HEK293 (cell line): Measurements from ENCODE around the gene SFSWAP.

ENCODE experiments used
- CTCF ChIA-PET: fragments of 350-600 bp; formaldehyde crosslinking; extraction: SDS; loops from one replicate; lab custom pipeline; 2021; ENCODE audit warnings: antibody characterized with exemption; lab: Yijun Ruan, JAX
- POLR2A ChIA-PET: fragments of 300-600 bp; formaldehyde crosslinking; extraction: SDS; loops from one replicate; lab custom pipeline; 2020; ENCODE audit warnings: antibody characterized with exemption, inconsistent platforms; lab: Yijun Ruan, JAX
- H3K27ac ChIP-seq: fragments of 200-500 bp; sonication (Bioruptor generic); 2 replicates; pipeline ENCODE4 v1.5.1; 2014; ENCODE audit warnings: low read depth, low read length, control low read depth, inconsistent platforms; ENCODE audit errors: extremely low read depth
- H3K36me3 ChIP-seq, 2 experiments: fragments of 200-500 bp in 1 of 2; sonication (Bioruptor generic) in 1 of 2; 1 replicate in 1 of 2; 2 replicates in 1 of 2; pipeline ENCODE4 v1.5.1; 2014 to 2017; ENCODE audit warnings: inconsistent platforms in 2 of 2, low read length in 2 of 2; ENCODE audit not compliant: control insufficient read depth in 2 of 2, insufficient read depth in 1 of 2
- H3K4me1 ChIP-seq: fragments of 200-500 bp; sonication (Bioruptor generic); 2 replicates; pipeline ENCODE4 v1.5.1; 2014; ENCODE audit warnings: mild to moderate bottlenecking, low read length, inconsistent platforms; ENCODE audit not compliant: control insufficient read depth, insufficient read depth
- H3K4me3 ChIP-seq: 2 replicates; pipeline ENCODE4 v1.5.1; 2011; ENCODE audit warnings: low read depth, mild to moderate bottlenecking, control low read depth, low read length, moderate library complexity
- H3K9me3 ChIP-seq: fragments of 200-500 bp; sonication (Bioruptor generic); 2 replicates; pipeline ENCODE4 v1.5.1; 2014; ENCODE audit warnings: low read depth, low read length, inconsistent platforms; ENCODE audit not compliant: control insufficient read depth, insufficient read depth
- EGR2 ChIP-seq: fragments of 450-650 bp; formaldehyde crosslinking; IDR thresholded peaks from 2 replicates; pipeline ENCODE4 v1.5.1; 2016; ENCODE audit warnings: low read depth, missing biosample characterization, missing genetic modification characterization
- TCF7L2 ChIP-seq: IDR thresholded peaks from 2 replicates; pipeline ENCODE4 v1.6.1; 2011; ENCODE audit warnings: low read depth, mild to moderate bottlenecking, inconsistent platforms, low read length, moderate library complexity, borderline replicate concordance
- ZNF580 ChIP-seq: fragments of 450-650 bp; formaldehyde crosslinking; IDR thresholded peaks from 2 replicates; pipeline ENCODE4 v1.5.1; 2016; ENCODE audit warnings: missing biosample characterization, missing genetic modification characterization
- ZNF585B ChIP-seq: fragments of 450-650 bp; formaldehyde crosslinking; IDR thresholded peaks from 2 replicates; pipeline ENCODE4 v1.5.1; 2016; ENCODE audit warnings: missing biosample characterization, missing genetic modification characterization
- TF ChIP-seq, protein P1 (sequence below): fragments of 450-650 bp; formaldehyde crosslinking; IDR thresholded peaks from 2 replicates; pipeline ENCODE4 v1.5.1; 2016; ENCODE audit warnings: missing biosample characterization, missing genetic modification characterization
- TF ChIP-seq, protein P2 (sequence below): fragments of 450-650 bp; formaldehyde crosslinking; IDR thresholded peaks from 2 replicates; pipeline ENCODE4 v1.5.1; 2017; ENCODE audit warnings: missing biosample characterization, missing genetic modification characterization

The SFSWAP gene

GRCh38 chr12:131672941-131673887 is 37.7 kb upstream of the SFSWAP start:
- H3K36me3 ChIP-seq: no peaks in the 10 kb centered on the region
- H3K4me3 ChIP-seq: no peak overlapping the region
- TF ChIP-seq, protein P1, sequence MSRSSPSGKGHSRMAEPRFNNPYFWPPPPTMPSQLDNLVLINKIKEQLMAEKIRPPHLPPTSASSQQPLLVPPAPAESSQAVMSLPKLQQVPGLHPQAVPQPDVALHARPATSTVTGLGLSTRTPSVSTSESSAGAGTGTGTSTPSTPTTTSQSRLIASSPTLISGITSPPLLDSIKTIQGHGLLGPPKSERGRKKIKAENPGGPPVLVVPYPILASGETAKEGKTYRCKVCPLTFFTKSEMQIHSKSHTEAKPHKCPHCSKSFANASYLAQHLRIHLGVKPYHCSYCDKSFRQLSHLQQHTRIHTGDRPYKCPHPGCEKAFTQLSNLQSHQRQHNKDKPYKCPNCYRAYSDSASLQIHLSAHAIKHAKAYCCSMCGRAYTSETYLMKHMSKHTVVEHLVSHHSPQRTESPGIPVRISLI (tag by site-specific recombination): 0 out of 2 replicates have a peak, but pooled peaks have one; percentile 23
- TF ChIP-seq ZNF585B: no peak
- TF ChIP-seq, all 188 proteins: peak for 1
- no peaks in the 10 kb centered on the region for H3K9me3 ChIP-seq
- H3K27ac ChIP-seq: no peak overlapping the region
- CTCF ChIA-PET: no interaction called here
- POLR2A ChIA-PET: no interaction called here
- H3K4me1 ChIP-seq: no peaks in the 10 kb centered on the region

- H3K4me3 ChIP-seq: no peak overlapping the region
- no peaks in the 10 kb centered on the region for H3K4me1 ChIP-seq
- ChIA-PET POLR2A (no interaction called here), CTCF (no interaction called here)
- H3K36me3 ChIP-seq: no peaks in the 10 kb centered on the region
- H3K27ac ChIP-seq: no peak overlapping the region
- TF ChIP-seq, protein P1 (tag by site-specific recombination): 0 out of 2 replicates have a peak, but pooled peaks have one; percentile 1
- TF ChIP-seq, protein P2, sequence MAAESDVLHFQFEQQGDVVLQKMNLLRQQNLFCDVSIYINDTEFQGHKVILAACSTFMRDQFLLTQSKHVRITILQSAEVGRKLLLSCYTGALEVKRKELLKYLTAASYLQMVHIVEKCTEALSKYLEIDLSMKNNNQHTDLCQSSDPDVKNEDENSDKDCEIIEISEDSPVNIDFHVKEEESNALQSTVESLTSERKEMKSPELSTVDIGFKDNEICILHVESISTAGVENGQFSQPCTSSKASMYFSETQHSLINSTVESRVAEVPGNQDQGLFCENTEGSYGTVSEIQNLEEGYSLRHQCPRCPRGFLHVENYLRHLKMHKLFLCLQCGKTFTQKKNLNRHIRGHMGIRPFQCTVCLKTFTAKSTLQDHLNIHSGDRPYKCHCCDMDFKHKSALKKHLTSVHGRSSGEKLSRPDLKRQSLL (tag by site-specific recombination): no peak
- no peaks in the 10 kb centered on the region for H3K9me3 ChIP-seq
Measured at GRCh38 chr12:131673888-131674257, 37.0 kb upstream of the SFSWAP start.

DNA sequence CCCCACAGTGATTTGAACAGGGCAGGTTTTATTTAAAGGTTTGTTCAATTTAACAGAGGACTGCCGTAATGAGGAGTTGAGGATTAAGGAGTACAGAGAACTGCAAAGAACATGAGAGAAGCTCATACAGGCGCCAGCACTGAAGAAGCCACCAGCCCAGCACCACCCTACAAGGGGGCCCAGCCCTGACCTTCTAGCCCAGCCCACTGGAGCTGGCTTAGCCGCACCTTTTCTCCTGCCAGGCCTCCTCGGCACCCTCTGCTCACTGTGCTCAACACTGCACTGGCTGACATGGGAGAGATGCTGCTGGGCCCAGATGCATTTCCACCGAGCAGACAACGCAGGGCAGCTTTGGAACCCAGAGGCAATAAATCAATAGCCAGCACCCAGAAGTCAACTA is 36.5 kb upstream of the SFSWAP start:
- TF ChIP-seq EGR2: no peak
- POLR2A ChIA-PET: no interaction called here
- Histone ChIP-seq H3K36me3 (no peaks in the 10 kb centered on the region), H3K4me1 (no peaks in the 10 kb centered on the region), H3K9me3 (no peaks in the 10 kb centered on the region), H3K4me3 (no peak overlapping the region), H3K27ac (no peak overlapping the region)
- CTCF ChIA-PET: no interaction called here

DNA sequence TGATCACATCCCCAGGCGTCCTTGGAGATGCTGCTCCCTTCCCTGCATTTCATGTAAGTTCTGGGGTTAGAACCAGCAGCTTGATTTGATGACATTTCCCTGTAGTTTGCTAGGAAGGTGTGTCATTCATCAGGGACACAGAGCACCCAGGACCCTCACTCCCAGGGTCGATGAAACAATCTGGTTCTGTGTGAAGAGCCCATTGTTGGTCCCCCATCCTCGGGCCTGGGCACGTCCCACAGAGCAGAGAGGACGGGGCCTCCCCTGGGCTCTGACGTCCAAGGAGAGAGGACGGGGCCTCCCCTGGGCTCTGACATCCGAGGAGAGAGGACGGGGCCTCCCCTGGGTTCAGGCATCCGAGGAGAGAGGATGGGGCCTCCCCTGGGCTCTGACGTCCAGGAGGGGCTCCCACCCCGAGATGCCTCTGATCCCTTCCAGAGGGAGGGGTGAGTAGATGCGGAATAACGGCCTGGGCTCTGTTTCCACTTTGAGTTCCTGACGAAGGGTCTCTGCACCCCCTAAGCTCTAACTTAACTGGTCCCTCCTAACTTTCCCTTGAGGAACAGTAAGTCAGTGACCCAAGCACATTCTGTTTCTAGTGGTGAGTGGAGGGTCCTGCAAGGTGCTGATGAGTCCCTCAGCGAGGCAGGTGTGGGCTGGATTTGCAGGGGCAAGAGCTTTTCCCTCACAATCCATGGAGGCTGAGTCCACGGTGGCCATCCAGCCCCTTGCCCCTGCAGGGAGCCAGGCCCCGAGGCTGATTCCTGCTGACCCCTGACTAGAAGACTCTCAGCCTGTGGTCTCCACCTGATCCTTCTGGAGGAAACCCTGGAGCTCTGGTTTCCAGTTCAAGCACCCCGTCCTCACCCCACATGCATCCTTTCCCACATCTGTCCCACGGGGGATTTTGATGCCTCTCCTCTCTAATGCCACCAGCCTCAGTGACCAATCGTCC is 35.5 kb upstream of the SFSWAP start:
- POLR2A ChIA-PET: no interaction called here
- CTCF ChIA-PET: interaction anchor here (0.6 kb wide), 2 partner anchors 311 to 564 kb away, joined by 3 read pairs; no protein-coding TSS in a partner anchor
- Histone ChIP-seq H3K27ac (no peak overlapping the region), H3K36me3 (no peaks in the 10 kb centered on the region), H3K4me3 (no peak overlapping the region), H3K9me3 (no peaks in the 10 kb centered on the region)
- TF ChIP-seq ZNF580 (tag by site-specific recombination) (no peak), TCF7L2 (no peak)
- TF ChIP-seq, all 188 proteins: peak for 0
- no peaks in the 10 kb centered on the region for H3K4me1 ChIP-seq
